Measurements from ENCODE around the gene TMEM214.

TMEM214 gene, protein sequence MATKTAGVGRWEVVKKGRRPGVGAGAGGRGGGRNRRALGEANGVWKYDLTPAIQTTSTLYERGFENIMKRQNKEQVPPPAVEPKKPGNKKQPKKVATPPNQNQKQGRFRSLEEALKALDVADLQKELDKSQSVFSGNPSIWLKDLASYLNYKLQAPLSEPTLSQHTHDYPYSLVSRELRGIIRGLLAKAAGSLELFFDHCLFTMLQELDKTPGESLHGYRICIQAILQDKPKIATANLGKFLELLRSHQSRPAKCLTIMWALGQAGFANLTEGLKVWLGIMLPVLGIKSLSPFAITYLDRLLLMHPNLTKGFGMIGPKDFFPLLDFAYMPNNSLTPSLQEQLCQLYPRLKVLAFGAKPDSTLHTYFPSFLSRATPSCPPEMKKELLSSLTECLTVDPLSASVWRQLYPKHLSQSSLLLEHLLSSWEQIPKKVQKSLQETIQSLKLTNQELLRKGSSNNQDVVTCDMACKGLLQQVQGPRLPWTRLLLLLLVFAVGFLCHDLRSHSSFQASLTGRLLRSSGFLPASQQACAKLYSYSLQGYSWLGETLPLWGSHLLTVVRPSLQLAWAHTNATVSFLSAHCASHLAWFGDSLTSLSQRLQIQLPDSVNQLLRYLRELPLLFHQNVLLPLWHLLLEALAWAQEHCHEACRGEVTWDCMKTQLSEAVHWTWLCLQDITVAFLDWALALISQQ

GRCh38 chr2:27032495-27033252 lies at the start of gene TMEM214:
Gene TMEM214 (plus strand): TSS chr2:27032965. CDS start chr2:27033016, 51 bp downstream.
- Histone ChIP-seq H3K36me3 (replicated peaks) (peaks cover 38% of the 10 kb centered on the region), H3K4me1 (no peaks in the 10 kb centered on the region; the same call in 1 of the 2 replicates), H3K27me3 (ENCODE audit: low read depth) (no peaks in the 10 kb centered on the region), H3K4me3 (peak within 1 kb of the TSS; percentile 81), H3K9me3 (no peaks in the 10 kb centered on the region)
- DNase-seq (ENCODE audit: low spot score in 2 of 2) = peak; percentile 80 to 92
- in situ Hi-C loops (cut with MboI; ENCODE audit: low sequenced_read_pairs) = no loop called here

GRCh38 chr2:26983746-26984145 lies 49.0 kb upstream of the TMEM214 start:
- DNase-seq (ENCODE audit: low spot score in 2 of 2) = no peak
- in situ Hi-C loops (cut with MboI; ENCODE audit: low sequenced_read_pairs) = no loop called here

DNA sequence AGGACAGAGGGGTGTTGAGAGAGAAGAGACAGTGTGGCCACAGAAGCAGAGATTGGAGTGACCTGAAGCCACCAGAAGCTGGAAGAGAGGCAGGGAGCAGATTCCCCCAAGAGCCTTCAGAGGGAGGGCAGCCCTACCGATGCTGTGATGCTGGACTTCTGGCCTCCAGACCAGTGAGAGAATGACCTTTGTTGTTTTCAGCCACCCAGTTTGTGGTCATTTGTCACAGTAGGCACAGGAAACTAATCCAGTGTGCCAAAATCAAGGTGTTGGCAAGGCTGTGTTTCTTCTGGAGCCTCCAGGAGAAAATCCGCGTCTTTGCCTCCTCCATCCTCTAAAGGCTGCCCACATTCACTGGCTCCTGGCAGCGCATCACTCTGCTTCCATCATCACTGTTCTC lies 47.0 kb upstream of the TMEM214 start:
- Histone ChIP-seq H3K27me3 (ENCODE audit: low read depth) (no peaks in the 10 kb centered on the region), H3K36me3 (replicated peaks) (no peaks in the 10 kb centered on the region), H3K4me1 (no peaks in the 10 kb centered on the region), H3K4me3 (no peak overlapping the region), H3K9me3 (no peaks in the 10 kb centered on the region)
- in situ Hi-C loops (cut with MboI; ENCODE audit: low sequenced_read_pairs) = no loop called here
- DNase-seq (ENCODE audit: low spot score in 2 of 2) = no peak

More at GRCh38 chr2:26983746-26984145, 49.0 kb upstream of the TMEM214 start:
- Histone ChIP-seq H3K4me1 (no peaks in the 10 kb centered on the region), H3K9me3 (no peaks in the 10 kb centered on the region), H3K4me3 (no peak overlapping the region), H3K36me3 (replicated peaks) (no peaks in the 10 kb centered on the region), H3K27me3 (ENCODE audit: low read depth) (no peaks in the 10 kb centered on the region)

- H3K36me3 ChIP-seq (replicated peaks) = no peaks in the 10 kb centered on the region
- no peak overlapping the region for H3K4me3 ChIP-seq
- no peaks in the 10 kb centered on the region for H3K4me1 ChIP-seq
- H3K27me3 ChIP-seq (ENCODE audit: low read depth) = no peaks in the 10 kb centered on the region
- in situ Hi-C loops (cut with MboI; ENCODE audit: low sequenced_read_pairs) = no loop called here
- no peaks in the 10 kb centered on the region for H3K9me3 ChIP-seq
- DNase-seq (ENCODE audit: low spot score in 2 of 2) = no peak
These were observed 46.2 kb upstream of the TMEM214 start for GRCh38 chr2:26986576-26986975.

- Histone ChIP-seq H3K4me3 (no peak overlapping the region), H3K36me3 (replicated peaks) (no peaks in the 10 kb centered on the region), H3K4me1 (no peaks in the 10 kb centered on the region), H3K27me3 (ENCODE audit: low read depth) (no peaks in the 10 kb centered on the region), H3K9me3 (no peaks in the 10 kb centered on the region)
- DNase-seq (ENCODE audit: low spot score in 2 of 2) = no peak
- in situ Hi-C loops (cut with MboI; ENCODE audit: low sequenced_read_pairs) = no loop called here
These were observed 44.5 kb upstream of the TMEM214 start for GRCh38 chr2:26988058-26988860.

DNA sequence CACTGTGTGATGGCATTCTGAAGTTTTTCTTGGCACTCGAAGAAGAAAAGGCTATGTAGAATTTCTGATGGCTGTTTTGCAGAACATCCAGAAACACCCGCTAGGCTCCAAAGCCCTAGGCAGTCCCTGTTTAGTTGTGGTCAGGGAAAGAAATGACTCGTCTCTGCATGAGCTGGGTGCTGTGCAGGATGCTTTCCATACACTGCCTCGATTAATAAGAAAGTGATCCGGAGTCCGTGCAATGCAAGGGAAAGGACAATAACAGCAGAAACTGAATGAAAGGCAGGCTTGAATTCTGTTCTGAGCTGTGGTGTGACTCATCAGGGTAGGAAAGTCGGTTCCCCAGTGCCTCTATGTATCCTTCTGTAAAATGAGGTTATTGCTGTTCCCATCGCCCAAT lies 43.6 kb upstream of the TMEM214 start:
- in situ Hi-C loops (cut with MboI; ENCODE audit: low sequenced_read_pairs) = no loop called here
- no peaks in the 10 kb centered on the region for H3K9me3 ChIP-seq
- H3K4me1 ChIP-seq = no peaks in the 10 kb centered on the region
- no peak overlapping the region for H3K4me3 ChIP-seq
- no peak for DNase-seq (ENCODE audit: low spot score in 2 of 2)
- no peaks in the 10 kb centered on the region for H3K36me3 ChIP-seq (replicated peaks)
- H3K27me3 ChIP-seq (ENCODE audit: low read depth) = no peaks in the 10 kb centered on the region

- H3K9me3 ChIP-seq = no peaks in the 10 kb centered on the region
- H3K4me1 ChIP-seq = no peaks in the 10 kb centered on the region
- no peak overlapping the region for H3K4me3 ChIP-seq
- no peaks in the 10 kb centered on the region for H3K27me3 ChIP-seq (ENCODE audit: low read depth)
- DNase-seq (ENCODE audit: low spot score in 2 of 2) = no peak
- in situ Hi-C loops (cut with MboI; ENCODE audit: low sequenced_read_pairs) = no loop called here
- no peaks in the 10 kb centered on the region for H3K36me3 ChIP-seq (replicated peaks)
These were observed 41.0 kb upstream of the TMEM214 start for GRCh38 chr2:26991717-26992116.

DNA sequence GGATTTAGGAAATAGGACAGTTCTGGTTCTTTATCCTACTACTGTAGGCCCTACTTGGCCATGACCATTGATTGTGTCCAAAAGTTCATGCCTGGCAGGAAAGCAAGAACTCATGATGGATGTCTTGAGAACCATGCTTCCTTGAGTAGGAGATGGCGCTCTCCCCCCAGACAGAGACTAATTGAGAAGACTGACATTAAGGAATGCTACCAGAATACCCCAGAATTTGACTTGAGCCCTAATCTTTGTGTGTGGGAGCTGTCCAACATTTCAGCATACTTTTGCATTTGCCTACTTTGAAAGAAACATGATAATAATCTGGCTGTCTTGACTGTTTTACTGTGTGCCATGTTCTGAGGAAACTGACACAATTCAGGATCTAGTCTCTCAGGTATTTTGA lies 39.0 kb upstream of the TMEM214 start:
- H3K9me3 ChIP-seq = no peaks in the 10 kb centered on the region
- H3K4me3 ChIP-seq = no peak overlapping the region
- no peaks in the 10 kb centered on the region for H3K36me3 ChIP-seq (replicated peaks)
- no peak for DNase-seq (ENCODE audit: low spot score in 2 of 2)
- no peaks in the 10 kb centered on the region for H3K4me1 ChIP-seq
- H3K27me3 ChIP-seq (ENCODE audit: low read depth) = no peaks in the 10 kb centered on the region
- in situ Hi-C loops (cut with MboI; ENCODE audit: low sequenced_read_pairs) = no loop called here

- no peak overlapping the region for H3K4me3 ChIP-seq
- DNase-seq (ENCODE audit: low spot score in 2 of 2) = no peak
- no peaks in the 10 kb centered on the region; the same call in 1 of the 2 replicates for H3K4me1 ChIP-seq
- H3K27me3 ChIP-seq (ENCODE audit: low read depth) = no peaks in the 10 kb centered on the region
- H3K9me3 ChIP-seq = no peaks in the 10 kb centered on the region
- H3K36me3 ChIP-seq (replicated peaks) = no peaks in the 10 kb centered on the region
- in situ Hi-C loops (cut with MboI; ENCODE audit: low sequenced_read_pairs) = no loop called here
These were observed 37.8 kb upstream of the TMEM214 start for GRCh38 chr2:26994983-26995382.

GRCh38 chr2:26997394-26997793 lies 35.4 kb upstream of the TMEM214 start:
- in situ Hi-C loops (cut with MboI; ENCODE audit: low sequenced_read_pairs) = no loop called here
- no peak overlapping the region for H3K4me3 ChIP-seq
- H3K36me3 ChIP-seq (replicated peaks) = no peaks in the 10 kb centered on the region
- H3K27me3 ChIP-seq (ENCODE audit: low read depth) = no peaks in the 10 kb centered on the region
- H3K9me3 ChIP-seq = no peaks in the 10 kb centered on the region
- H3K4me1 ChIP-seq = no peaks in the 10 kb centered on the region; the same call in 1 of the 2 replicates
- no peak for DNase-seq (ENCODE audit: low spot score in 2 of 2)

DNA sequence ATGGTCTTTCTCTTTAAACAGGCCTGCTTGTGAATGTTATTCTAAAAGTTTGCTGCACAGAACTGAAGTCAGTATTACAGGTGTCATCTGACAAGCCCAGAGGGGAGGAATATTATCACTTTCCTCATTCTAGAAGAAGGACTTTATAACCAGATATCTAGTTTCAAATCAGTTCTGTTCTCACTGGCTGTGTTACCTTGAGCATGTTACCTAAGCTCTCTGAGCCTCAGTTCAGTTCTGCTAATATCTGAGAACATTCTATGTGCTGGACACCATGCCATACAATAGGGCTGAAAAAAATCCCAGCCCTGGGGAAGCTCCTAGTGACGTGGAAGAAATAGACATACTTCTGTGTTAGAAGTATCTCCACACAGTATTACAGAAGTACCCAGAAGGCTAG lies 34.4 kb upstream of the TMEM214 start:
- no peaks in the 10 kb centered on the region for H3K36me3 ChIP-seq (replicated peaks)
- in situ Hi-C loops (cut with MboI; ENCODE audit: low sequenced_read_pairs) = no loop called here
- no peaks in the 10 kb centered on the region; the same call in 1 of the 2 replicates for H3K4me1 ChIP-seq
- H3K27me3 ChIP-seq (ENCODE audit: low read depth) = no peaks in the 10 kb centered on the region
- no peaks in the 10 kb centered on the region for H3K9me3 ChIP-seq
- no peak for DNase-seq (ENCODE audit: low spot score in 2 of 2)
- no peak overlapping the region for H3K4me3 ChIP-seq

DNA sequence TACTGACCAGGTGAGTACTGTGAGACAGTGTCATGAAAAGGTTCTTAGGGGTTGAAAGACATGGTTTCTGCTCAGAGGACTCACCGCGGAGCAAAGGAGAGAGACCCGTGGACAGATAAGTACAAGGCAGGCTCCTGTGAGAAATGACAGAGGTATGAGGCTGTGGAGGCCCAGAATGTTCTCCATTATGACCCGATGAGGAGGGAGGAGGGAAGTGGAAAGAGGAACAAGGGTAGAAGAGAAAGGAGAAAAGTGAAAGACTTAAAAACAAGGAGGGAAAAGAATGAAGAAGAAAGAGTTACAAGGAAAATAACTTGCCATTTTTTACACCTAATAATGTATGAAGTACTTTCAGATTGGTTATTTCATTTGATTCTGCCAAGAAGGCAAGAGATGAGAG lies 32.5 kb upstream of the TMEM214 start:
- in situ Hi-C loops (cut with MboI; ENCODE audit: low sequenced_read_pairs) = no loop called here

DNA sequence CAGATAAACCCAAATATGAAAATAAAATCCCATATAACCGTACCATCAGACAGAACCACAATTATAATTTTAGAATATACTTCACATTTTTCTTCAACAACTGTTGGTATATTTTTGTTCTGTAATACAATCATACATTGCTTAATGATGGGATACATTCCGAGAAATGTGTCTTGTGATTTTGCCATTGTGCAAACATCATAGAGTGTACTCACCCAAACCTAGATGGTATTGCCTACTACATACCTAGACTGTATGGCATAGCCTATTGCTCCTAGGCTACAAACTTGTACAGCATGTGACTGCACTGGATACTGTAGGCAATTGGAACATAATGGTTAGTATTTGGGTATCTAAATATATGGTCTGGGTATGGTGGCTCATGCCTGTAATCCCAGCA lies 31.8 kb upstream of the TMEM214 start:
- H3K4me1 ChIP-seq = no peaks in the 10 kb centered on the region; the same call in 1 of the 2 replicates
- no peaks in the 10 kb centered on the region for H3K9me3 ChIP-seq
- DNase-seq (ENCODE audit: low spot score in 2 of 2) = no peak
- in situ Hi-C loops (cut with MboI; ENCODE audit: low sequenced_read_pairs) = no loop called here
- no peaks in the 10 kb centered on the region for H3K27me3 ChIP-seq (ENCODE audit: low read depth)
- no peaks in the 10 kb centered on the region for H3K36me3 ChIP-seq (replicated peaks)
- no peak overlapping the region for H3K4me3 ChIP-seq

More for the DNA sequence above, 32.5 kb upstream of the TMEM214 start:
- no peak for DNase-seq (ENCODE audit: low spot score in 2 of 2)
- Histone ChIP-seq H3K27me3 (ENCODE audit: low read depth) (no peaks in the 10 kb centered on the region), H3K4me3 (no peak overlapping the region), H3K36me3 (replicated peaks) (no peaks in the 10 kb centered on the region), H3K9me3 (no peaks in the 10 kb centered on the region), H3K4me1 (no peaks in the 10 kb centered on the region; the same call in 1 of the 2 replicates)

Data from HAP-1 (cell line).